ENCODE measurements around the gene LXN.

- TF ChIP-seq, protein P1, sequence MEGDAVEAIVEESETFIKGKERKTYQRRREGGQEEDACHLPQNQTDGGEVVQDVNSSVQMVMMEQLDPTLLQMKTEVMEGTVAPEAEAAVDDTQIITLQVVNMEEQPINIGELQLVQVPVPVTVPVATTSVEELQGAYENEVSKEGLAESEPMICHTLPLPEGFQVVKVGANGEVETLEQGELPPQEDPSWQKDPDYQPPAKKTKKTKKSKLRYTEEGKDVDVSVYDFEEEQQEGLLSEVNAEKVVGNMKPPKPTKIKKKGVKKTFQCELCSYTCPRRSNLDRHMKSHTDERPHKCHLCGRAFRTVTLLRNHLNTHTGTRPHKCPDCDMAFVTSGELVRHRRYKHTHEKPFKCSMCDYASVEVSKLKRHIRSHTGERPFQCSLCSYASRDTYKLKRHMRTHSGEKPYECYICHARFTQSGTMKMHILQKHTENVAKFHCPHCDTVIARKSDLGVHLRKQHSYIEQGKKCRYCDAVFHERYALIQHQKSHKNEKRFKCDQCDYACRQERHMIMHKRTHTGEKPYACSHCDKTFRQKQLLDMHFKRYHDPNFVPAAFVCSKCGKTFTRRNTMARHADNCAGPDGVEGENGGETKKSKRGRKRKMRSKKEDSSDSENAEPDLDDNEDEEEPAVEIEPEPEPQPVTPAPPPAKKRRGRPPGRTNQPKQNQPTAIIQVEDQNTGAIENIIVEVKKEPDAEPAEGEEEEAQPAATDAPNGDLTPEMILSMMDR (IDR thresholded peaks at IDR 0.05) = no peak
- TF ChIP-seq POLR2A (IDR thresholded peaks at IDR 0.05) = no peak
Measured at GRCh38 chr3:158709666-158710083, 37.2 kb upstream of the LXN start.

All from body of pancreas (tissue), 4 donors.